Stimulated activated naive CD4-positive, alpha-beta T cell (primary cell): Measurements from ENCODE around the gene GTSF1L.

Experiments
- DNase-seq, 6 experiments: peaks; one replicate each; lab custom pipeline; 2025; lab: John Stamatoyannopoulos, UW

The GTSF1L gene

GRCh38 chr20:43716757-43717615 is 9.8 kb downstream of the GTSF1L start:
- no peak for DNase-seq

- no peak for DNase-seq
Measured at GRCh38 chr20:43716123-43716522, 10.7 kb downstream of the GTSF1L start.

- DNase-seq = no peak
Measured at GRCh38 chr20:43715511-43715910, 11.3 kb downstream of the GTSF1L start.

GRCh38 chr20:43715044-43715443 is 11.8 kb downstream of the GTSF1L start:
- no peak for DNase-seq

GRCh38 chr20:43711098-43711654 is 15.6 kb downstream of the GTSF1L start:
- DNase-seq = no peak

GRCh38 chr20:43710370-43711044 is 16.3 kb downstream of the GTSF1L start:
- DNase-seq = no peak

GRCh38 chr20:43702502-43702901 is 24.3 kb downstream of the GTSF1L start:
- DNase-seq = no peak

GRCh38 chr20:43700627-43701026 is 26.2 kb downstream of the GTSF1L start:
- DNase-seq = no peak

GRCh38 chr20:43699941-43700565 is 26.7 kb downstream of the GTSF1L start:
- DNase-seq = no peak

GRCh38 chr20:43695571-43695970 is 31.2 kb downstream of the GTSF1L start:
- DNase-seq = no peak

GRCh38 chr20:43694763-43695162 is 32.0 kb downstream of the GTSF1L start:
- DNase-seq = no peak

- DNase-seq = peak in 4 of 6 experiments; percentile 9 to 20 (median 14)
Measured at GRCh38 chr20:43691928-43692524, 34.8 kb downstream of the GTSF1L start.

GRCh38 chr20:43690943-43691598 is 35.7 kb downstream of the GTSF1L start:
- no peak for DNase-seq

GRCh38 chr20:43689165-43689564 is 37.6 kb downstream of the GTSF1L start:
- DNase-seq = no peak

- no peak for DNase-seq
Measured at GRCh38 chr20:43686820-43687219, 40.0 kb downstream of the GTSF1L start.

GRCh38 chr20:43682446-43682845 is 44.4 kb downstream of the GTSF1L start:
- no peak for DNase-seq

- no peak for DNase-seq
Measured at GRCh38 chr20:43681991-43682410, 44.8 kb downstream of the GTSF1L start.

GRCh38 chr20:43681468-43681942 is 45.3 kb downstream of the GTSF1L start:
- DNase-seq = no peak

- no peak for DNase-seq
Measured at GRCh38 chr20:43680981-43681380, 45.8 kb downstream of the GTSF1L start.

- no peak for DNase-seq
Measured at GRCh38 chr20:43676368-43676767, 50.4 kb downstream of the GTSF1L start.
